ENCODE results near the gene RBM23. TPM values are rescaled to one million over a fixed set of nuclear protein-coding genes. Genes with fewer than 3 reads are reported as not detected.

The RBM23 gene
- total RNA-seq, 3 donors from 2014 or later (not counting 1 experiment from before 2014, with no cell fraction given) = 86.4 to 120 (median 108) TPM

GRCh38 chr14:22882529-22883172, 36.3 kb downstream of the RBM23 start:
- intact Hi-C loops (cut with micrococcal nuclease) = no loop called here
- no peak overlapping the region for H3K4me3 ChIP-seq (ENCODE audit: low read length)
- WGBS (ENCODE audit: insufficient coverage) = 57% methylated on average over 6 of the region's 6 CpGs
- ATAC-seq = no peak
- H3K27me3 ChIP-seq (ENCODE audit: control insufficient read depth, insufficient read depth, low read length) = no peaks in the 10 kb centered on the region
- Mint-ChIP-seq H3K9me3 (no peaks in the 10 kb centered on the region), H3K27me3 (ENCODE audit: low read depth in 2 of 2) (peaks cover 0 to 3% of the 10 kb centered on the region in 2 donors), H3K4me3 (no peak overlapping the region), H3K4me1 (peaks cover 31 to 66% of the 10 kb centered on the region in 2 donors), H3K27ac (peak overlapping the region in 1 of 2 donors; percentile 45), H3K36me3 (no peaks in the 10 kb centered on the region)
- H3K27ac ChIP-seq (ENCODE audit: low read length) = no peak overlapping the region
- peak in 1 of 2 donors; percentile 74 for DNase-seq
- H3K9me3 ChIP-seq (ENCODE audit: control insufficient read depth, insufficient read depth, low read length) = no peaks in the 10 kb centered on the region
- no peak for TF ChIP-seq CTCF (IDR thresholded peaks at IDR 0.05)
- H3K36me3 ChIP-seq (ENCODE audit: control insufficient read depth, insufficient read depth, low read length) = peaks cover 13% of the 10 kb centered on the region
- H3K4me1 ChIP-seq (ENCODE audit: control insufficient read depth, insufficient read depth, low read length) = peaks cover 22% of the 10 kb centered on the region

- Mint-ChIP-seq H3K4me1 (peaks cover 25 to 65% of the 10 kb centered on the region in 2 donors), H3K27me3 (ENCODE audit: low read depth in 2 of 2) (peaks cover 0 to 3% of the 10 kb centered on the region in 2 donors), H3K4me3 (peak overlapping the region; percentile 15), H3K36me3 (no peaks in the 10 kb centered on the region), H3K27ac (peak overlapping the region in 1 of 2 donors; percentile 31), H3K9me3 (no peaks in the 10 kb centered on the region)
- Histone ChIP-seq H3K36me3 (ENCODE audit: control insufficient read depth, insufficient read depth, low read length) (peaks cover 19% of the 10 kb centered on the region), H3K27me3 (ENCODE audit: control insufficient read depth, insufficient read depth, low read length) (no peaks in the 10 kb centered on the region), H3K4me3 (ENCODE audit: low read length) (no peak overlapping the region), H3K9me3 (ENCODE audit: control insufficient read depth, insufficient read depth, low read length) (no peaks in the 10 kb centered on the region), H3K4me1 (ENCODE audit: control insufficient read depth, insufficient read depth, low read length) (peaks cover 16% of the 10 kb centered on the region), H3K27ac (ENCODE audit: low read length) (no peak overlapping the region)
- WGBS (ENCODE audit: insufficient coverage) = 54% methylated on average over 7 of the region's 7 CpGs
- ATAC-seq = no peak
- TF ChIP-seq CTCF (IDR thresholded peaks at IDR 0.05) = no peak
- intact Hi-C loops (cut with micrococcal nuclease) = no loop called here
- DNase-seq = no peak
Observed at GRCh38 chr14:22882064-22882463, 36.9 kb downstream of the RBM23 start.

- no peak overlapping the region for H3K4me3 Mint-ChIP-seq
- Histone ChIP-seq H3K27me3 (ENCODE audit: control insufficient read depth, insufficient read depth, low read length) (no peaks in the 10 kb centered on the region), H3K36me3 (ENCODE audit: control insufficient read depth, insufficient read depth, low read length) (peaks cover 52% of the 10 kb centered on the region), H3K4me3 (ENCODE audit: low read length) (no peak overlapping the region), H3K27ac (ENCODE audit: low read length) (no peak overlapping the region), H3K4me1 (ENCODE audit: control insufficient read depth, insufficient read depth, low read length) (peaks cover 4% of the 10 kb centered on the region), H3K9me3 (ENCODE audit: control insufficient read depth, insufficient read depth, low read length) (no peaks in the 10 kb centered on the region)
- TF ChIP-seq CTCF (IDR thresholded peaks at IDR 0.05) = no peak
- H3K4me1 Mint-ChIP-seq = peaks cover 19 to 51% of the 10 kb centered on the region in 2 donors
- no peaks in the 10 kb centered on the region for H3K9me3 Mint-ChIP-seq
- peaks cover 0 to 3% of the 10 kb centered on the region in 2 donors for H3K27me3 Mint-ChIP-seq (ENCODE audit: low read depth in 2 of 2)
- 94% methylated on average over 8 of the region's 8 CpGs for WGBS (ENCODE audit: insufficient coverage)
- ATAC-seq (no peak), DNase-seq (no peak)
- intact Hi-C loops (cut with micrococcal nuclease) = no loop called here
- H3K27ac Mint-ChIP-seq = peak overlapping the region in 1 of 2 donors; percentile 58
- H3K36me3 Mint-ChIP-seq = no peaks in the 10 kb centered on the region
Observed at GRCh38 chr14:22878271-22879246, 40.4 kb downstream of the RBM23 start.

Measured in natural killer cell (primary cell).